NOMO-1 treated with DMSO at 0.1 percent for 48 hours (cell line): ENCODE results near the gene POLD2.

Experiments used
- DNase-seq: peaks from one replicate; lab custom pipeline; 2025; ENCODE audit not compliant: unreplicated experiment; lab: John Stamatoyannopoulos, UW

Gene POLD2

DNA sequence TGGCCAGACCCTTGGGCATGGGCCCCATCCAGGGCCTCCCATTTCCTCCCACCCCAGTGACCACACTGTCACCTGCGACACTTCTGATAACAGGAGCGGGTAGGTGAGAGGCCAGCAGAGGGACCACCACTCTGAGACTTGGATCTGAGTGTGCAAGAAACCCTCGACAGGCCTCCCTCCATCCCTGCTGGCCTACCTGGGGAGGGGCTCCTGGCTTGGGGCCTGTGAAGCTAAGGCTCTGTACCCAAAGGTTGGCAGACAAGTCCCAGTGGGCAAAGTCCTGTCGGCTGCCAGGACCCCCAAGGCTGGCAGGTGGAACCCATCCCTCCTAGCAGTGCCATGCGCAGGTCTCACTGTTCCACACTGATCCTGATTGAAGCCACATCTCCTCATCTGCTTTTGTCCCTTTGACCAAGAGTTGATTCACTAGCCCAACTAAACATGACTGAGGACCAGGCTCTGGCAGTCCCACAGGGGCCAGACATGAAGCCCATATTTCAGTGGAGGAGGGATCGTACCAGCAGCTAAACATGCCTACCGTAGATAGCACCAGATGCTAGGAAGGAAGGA is 56.8 kb downstream of the POLD2 start:
- no peak for DNase-seq

GRCh38 chr7:44066111-44066460 is 57.3 kb downstream of the POLD2 start:
- DNase-seq, result no peak

GRCh38 chr7:44065431-44066110 is 57.8 kb downstream of the POLD2 start, which contains the start of gene PGAM2:
Gene PGAM2, minus strand, starts transcription at chr7:44065567. Its CDS starts 38 bp downstream, at chr7:44065529.
- DNase-seq, result peak; percentile 19

- DNase-seq, result no peak
Observed at GRCh38 chr7:44064791-44065430, 58.4 kb downstream of the POLD2 start.
